Fibroblast of mammary gland (primary cell): ENCODE data around the gene ANKRD9.

ENCODE experiments used
- DNase-seq: peaks from one replicate; pipeline ENCODE4 v3.0.0-alpha.2; 2010; ENCODE audit warnings: low read depth
- H3K4me3 ChIP-seq: 2 replicates; pipeline ENCODE4 v1.5.1; 2011; ENCODE audit warnings: low read depth, mild to moderate bottlenecking, low read length, moderate library complexity; ENCODE audit not compliant: control insufficient read depth
- CTCF ChIP-seq: conservative IDR thresholded peaks from 2 replicates; pipeline ENCODE4 v1.5.1; 2011; ENCODE audit warnings: low read depth, low read length, inconsistent platforms; ENCODE audit not compliant: control insufficient read depth, insufficient read depth

Gene ANKRD9

GRCh38 chr14:102508774-102509745 lies 516 bp downstream of the ANKRD9 start:
- H3K4me3 ChIP-seq = peak overlapping the region; percentile 57
- no peak for TF ChIP-seq CTCF
- peak; percentile 48 for DNase-seq

GRCh38 chr14:102508410-102508773 lies 1.2 kb downstream of the ANKRD9 start:
- DNase-seq = no peak
- peak overlapping the region; percentile 57 for H3K4me3 ChIP-seq
- TF ChIP-seq CTCF = no peak

GRCh38 chr14:102507857-102508312 lies 1.7 kb downstream of the ANKRD9 start:
- no peak for TF ChIP-seq CTCF
- no peak for DNase-seq
- no peak overlapping the region for H3K4me3 ChIP-seq

- no peak overlapping the region for H3K4me3 ChIP-seq
- no peak for TF ChIP-seq CTCF
- DNase-seq = no peak
Observed at GRCh38 chr14:102507081-102507856, 2.3 kb downstream of the ANKRD9 start.

GRCh38 chr14:102506626-102506925 lies 3.0 kb downstream of the ANKRD9 start:
- no peak overlapping the region for H3K4me3 ChIP-seq
- TF ChIP-seq CTCF = no peak
- no peak for DNase-seq

- no peak overlapping the region for H3K4me3 ChIP-seq
- no peak for DNase-seq
- no peak for TF ChIP-seq CTCF
Observed at GRCh38 chr14:102505775-102506625, 3.6 kb downstream of the ANKRD9 start.
